ENCODE measurements around the gene SGCG.
"Not testable (repeated sequence)": the region's sequence is repeated elsewhere in the genome, so short reads cannot be mapped to it uniquely, and the experiment has no call there.

Gene SGCG, protein sequence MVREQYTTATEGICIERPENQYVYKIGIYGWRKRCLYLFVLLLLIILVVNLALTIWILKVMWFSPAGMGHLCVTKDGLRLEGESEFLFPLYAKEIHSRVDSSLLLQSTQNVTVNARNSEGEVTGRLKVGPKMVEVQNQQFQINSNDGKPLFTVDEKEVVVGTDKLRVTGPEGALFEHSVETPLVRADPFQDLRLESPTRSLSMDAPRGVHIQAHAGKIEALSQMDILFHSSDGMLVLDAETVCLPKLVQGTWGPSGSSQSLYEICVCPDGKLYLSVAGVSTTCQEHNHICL

DNA sequence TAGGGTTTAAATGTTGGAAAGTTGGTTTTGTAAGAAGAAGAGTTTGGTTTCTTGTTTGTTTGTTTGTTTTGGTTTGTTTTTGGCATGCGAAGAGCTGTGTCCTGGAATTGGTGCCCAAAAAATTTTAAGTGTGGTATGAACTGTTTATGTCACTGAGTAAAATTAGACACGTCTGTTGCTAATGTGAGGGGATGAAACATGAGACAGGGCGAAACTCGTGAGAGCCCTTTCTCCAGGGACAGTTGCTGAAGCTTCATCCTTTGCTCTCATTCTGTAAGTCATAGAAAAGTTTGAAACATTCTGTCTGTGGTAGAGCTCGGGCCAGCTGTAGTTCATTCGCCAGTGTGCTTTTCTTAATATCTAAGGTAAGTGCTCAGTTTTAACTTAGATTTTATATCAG, at the start of gene SGCG:
Gene SGCG (plus strand): TSS at position 269 of the 400 bp plus-strand sequence. CDS start 22,716 bp downstream, outside the sequence.
- DNase-seq, result no peak

GRCh38 chr13:23134542-23134941, 46.2 kb upstream of the SGCG start:
- no peak for DNase-seq

GRCh38 chr13:23140492-23140891, 40.3 kb upstream of the SGCG start:
- DNase-seq, result no peak

GRCh38 chr13:23141964-23142363, 38.8 kb upstream of the SGCG start:
- DNase-seq, result no peak

- DNase-seq, result not testable (repeated sequence)
Observed at GRCh38 chr13:23142607-23143006, 38.2 kb upstream of the SGCG start.

DNA sequence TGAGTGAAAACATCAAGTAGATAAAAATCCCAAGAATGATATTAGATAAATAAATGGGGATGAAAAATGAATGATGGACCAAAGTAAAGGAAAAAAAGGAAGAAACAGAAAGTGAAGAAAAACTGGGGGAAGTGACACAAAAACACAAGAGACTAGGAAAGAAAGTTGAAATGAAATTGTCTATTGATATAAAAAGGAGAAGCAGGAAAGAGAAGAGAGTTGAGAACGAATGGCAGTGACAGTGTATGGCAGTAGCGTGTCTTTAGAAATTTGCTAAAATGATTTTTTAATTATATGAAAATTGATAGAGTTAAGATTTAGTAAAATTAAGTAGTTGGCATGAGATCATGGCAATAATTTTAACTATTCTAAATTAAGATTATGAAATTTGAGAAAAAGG, 36.3 kb upstream of the SGCG start:
- DNase-seq, result no peak

DNA sequence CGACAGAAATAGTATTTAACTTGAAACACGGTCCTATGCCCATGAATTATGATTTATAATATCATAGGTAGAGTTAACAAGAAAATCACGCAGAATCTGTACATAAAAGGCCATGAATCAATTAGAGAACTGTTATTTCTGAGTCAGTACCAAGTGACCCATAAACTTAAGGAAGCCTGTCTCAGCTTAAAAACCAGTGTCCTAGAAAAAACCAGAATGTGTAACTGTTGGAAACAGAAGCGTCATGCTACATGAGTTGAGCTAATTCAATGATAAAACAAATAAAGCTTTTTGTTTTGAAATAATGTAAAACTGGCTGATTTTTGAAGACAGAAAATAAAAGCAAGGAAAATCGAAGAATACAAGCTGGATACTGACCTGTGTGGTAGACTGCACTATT, 34.8 kb upstream of the SGCG start:
- no peak for DNase-seq

DNA sequence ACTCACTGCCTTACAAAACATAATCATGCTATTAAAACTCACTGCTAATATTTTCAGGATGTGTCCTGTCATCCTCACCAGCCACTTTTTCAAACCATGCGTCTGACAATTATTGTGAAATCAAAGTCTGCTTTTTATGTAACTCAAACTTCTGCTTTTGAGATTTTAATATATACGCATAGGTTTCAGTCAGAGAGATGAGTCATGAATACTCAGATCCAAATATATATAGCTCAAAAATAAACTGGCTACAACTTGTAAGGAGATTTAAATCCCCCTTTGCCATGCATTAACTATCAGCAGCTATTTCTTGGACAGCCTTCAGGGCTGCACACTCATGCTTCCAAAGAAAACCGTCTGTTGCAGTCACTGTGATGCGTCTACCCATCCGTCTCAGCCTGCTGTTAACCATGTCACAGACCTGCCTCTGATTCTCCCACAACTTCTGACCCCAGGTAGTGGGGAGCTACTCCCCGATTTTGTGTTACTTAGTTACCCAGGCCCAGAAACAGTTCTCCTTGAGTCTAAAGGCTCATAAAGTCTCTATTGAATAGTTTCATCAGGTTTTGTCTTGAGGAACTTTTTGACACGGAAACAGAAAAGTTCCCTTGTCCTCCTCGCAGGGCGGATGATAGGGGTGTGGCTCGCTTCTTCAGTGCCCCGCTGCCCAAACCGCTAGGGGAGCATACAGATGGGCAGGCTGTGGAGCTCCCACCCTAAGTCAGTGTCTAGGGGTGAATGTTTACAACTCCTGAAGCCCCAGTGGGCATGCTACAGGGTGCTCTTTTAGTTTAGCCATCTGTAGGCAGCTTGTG, 33.8 kb upstream of the SGCG start:
- no peak for DNase-seq

- no peak for DNase-seq
Observed at GRCh38 chr13:23147827-23148226, 33.0 kb upstream of the SGCG start.

- DNase-seq, result no peak
Observed at GRCh38 chr13:23157781-23158180, 23.0 kb upstream of the SGCG start.

DNA sequence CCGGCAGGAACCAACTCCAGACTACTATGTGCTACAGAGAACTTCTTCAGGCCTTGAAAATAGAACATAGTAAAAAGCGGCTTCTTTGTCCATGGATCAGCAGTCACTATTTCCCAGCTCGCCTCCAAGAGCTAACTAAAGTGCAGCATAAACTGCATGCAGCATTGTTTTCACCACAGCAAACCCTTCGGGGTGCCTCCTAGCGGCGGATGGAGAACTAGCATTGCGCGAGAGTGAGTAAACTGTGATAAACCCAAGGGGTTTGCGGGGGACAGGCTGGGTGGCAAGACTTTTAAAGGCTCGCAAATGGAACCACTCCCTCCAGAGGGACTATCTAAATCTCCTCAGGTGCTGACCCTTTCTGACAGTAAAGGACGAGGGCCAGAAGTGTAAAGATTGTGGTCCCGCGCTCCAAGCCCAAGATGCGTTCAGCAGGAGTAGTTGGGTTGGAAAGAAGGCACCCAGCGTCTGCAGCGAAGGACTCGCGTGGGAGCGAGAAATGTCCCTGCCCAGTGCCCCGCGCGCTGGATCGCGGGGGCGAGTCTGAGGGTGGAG, 21.5 kb upstream of the SGCG start:
- DNase-seq, result no peak

GRCh38 chr13:23159760-23160637, 20.8 kb upstream of the SGCG start:
- DNase-seq, result no peak

- DNase-seq, result no peak
Observed at GRCh38 chr13:23160638-23161480, 19.9 kb upstream of the SGCG start.

- DNase-seq, result no peak
Observed at GRCh38 chr13:23161481-23161825, 19.3 kb upstream of the SGCG start.

DNA sequence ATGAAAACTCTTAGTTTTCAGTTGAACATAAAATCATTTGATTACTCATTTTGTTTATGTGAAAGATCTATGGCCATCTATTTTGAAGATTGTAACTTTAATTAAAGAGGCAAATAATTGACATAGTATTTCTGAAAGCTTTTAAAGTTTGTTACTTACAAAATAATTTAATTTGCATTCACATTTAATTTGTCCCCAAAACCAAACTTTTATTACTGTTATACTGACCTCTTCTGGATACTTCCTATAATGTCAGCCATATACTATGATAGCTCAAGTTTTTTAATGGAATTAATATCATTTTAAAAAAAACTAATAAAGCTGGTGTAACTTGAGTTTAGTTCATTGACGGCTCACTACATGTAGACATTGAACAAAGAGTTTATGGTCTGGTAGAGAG, 4.9 kb upstream of the SGCG start:
- DNase-seq, result no peak

DNA sequence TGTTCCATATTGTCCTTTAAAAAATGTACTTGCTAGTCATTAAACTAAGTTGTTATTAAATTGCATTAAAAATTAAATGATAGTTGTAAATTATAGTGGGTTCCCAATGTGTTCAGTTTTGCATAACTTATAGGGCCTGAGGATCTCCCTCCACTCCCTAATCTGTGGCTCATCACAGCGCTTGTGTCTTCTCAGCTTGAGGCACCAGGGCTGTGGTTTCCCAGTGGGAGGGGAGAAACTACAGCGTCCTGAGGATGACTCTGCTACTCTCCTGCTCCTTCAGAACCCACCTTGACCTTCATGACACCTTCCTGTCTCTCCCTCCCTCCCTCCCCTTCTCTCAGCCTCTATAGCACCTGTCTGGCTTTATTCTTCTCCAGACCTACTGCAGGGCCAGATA, 1.4 kb downstream of the SGCG start:
- no peak for DNase-seq

GRCh38 chr13:23183292-23183691, 2.5 kb downstream of the SGCG start:
- DNase-seq, result no peak

- no peak for DNase-seq
Observed at GRCh38 chr13:23185542-23185941, 4.8 kb downstream of the SGCG start.

GRCh38 chr13:23201870-23202269, 21.1 kb downstream of the SGCG start:
- DNase-seq, result no peak

DNA sequence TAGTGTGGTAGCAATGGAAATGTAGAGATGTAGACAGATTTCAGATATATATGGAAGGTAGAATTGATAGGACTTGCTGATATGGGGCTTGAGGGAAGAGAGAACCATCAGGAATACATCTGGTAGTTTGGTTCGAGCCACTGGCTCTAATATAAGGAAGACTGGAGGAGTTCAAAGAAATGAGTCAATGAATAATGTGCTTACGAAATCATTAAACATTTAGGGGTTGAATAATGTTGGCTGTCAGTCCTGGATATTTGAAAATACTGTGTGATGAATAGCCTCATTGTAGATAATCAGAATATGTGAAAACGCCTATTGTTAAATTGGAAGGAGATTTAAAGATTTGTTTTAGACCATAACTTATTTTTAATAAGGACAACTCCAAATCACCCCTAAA, 21.6 kb downstream of the SGCG start:
- no peak for DNase-seq

- DNase-seq, result no peak
Observed at GRCh38 chr13:23203516-23203915, 22.7 kb downstream of the SGCG start.

GRCh38 chr13:23205807-23206206, 25.0 kb downstream of the SGCG start:
- no peak for DNase-seq
